Peyer's patch (tissue), 4 donors: ENCODE measurements around the gene CATSPERZ. TPM values are rescaled to one million over a fixed set of nuclear protein-coding genes. Genes with fewer than 3 reads are reported as not detected.

ENCODE experiments used
- DNase-seq, 3 donors: peaks; one replicate each; pipeline ENCODE4 v3.0.0-alpha.2; 2017 to 2019
- H3K27ac ChIP-seq, 4 donors: fragments of 200-600 bp; sonication (generic); one replicate each; pipeline ENCODE4 v1.5.1; 2016 to 2019
- H3K27me3 ChIP-seq, 2 donors: fragments of 200-600 bp; sonication (generic); one replicate each; pipeline ENCODE4 v1.5.1; 2019
- H3K36me3 ChIP-seq, 3 donors: fragments of 200-600 bp; sonication (generic); one replicate each; pipeline ENCODE4 v1.5.1; 2016 to 2019
- H3K4me1 ChIP-seq, 4 donors: fragments of 200-600 bp; sonication (generic); one replicate each; pipeline ENCODE4 v1.5.1; 2016 to 2019
- H3K4me3 ChIP-seq, 4 donors: fragments of 200-600 bp; sonication (generic); 1 replicate in 3 of 4; 2 replicates in 1 of 4; pipeline ENCODE4 v1.5.1; 2016 to 2019; ENCODE audit warnings: mild to moderate bottlenecking in 1 of 4
- H3K9me3 ChIP-seq, 4 donors: fragments of 200-600 bp; sonication (generic); one replicate each; pipeline ENCODE4 v1.5.1; 2016 to 2019; ENCODE audit warnings: mild to moderate bottlenecking in 1 of 4
- CTCF ChIP-seq, 6 experiments: fragments of 450-650 bp in 4 of 6; fragments of 200-600 bp in 2 of 6; sonication (generic) in 1 of 6; IDR thresholded peaks; one replicate each; pipeline ENCODE4 v1.5.1; 2017 to 2019; ENCODE audit warnings: antibody characterized with exemption in 6 of 6, mild to moderate bottlenecking in 3 of 6, moderate library complexity in 1 of 6
- POLR2A ChIP-seq, 2 donors: fragments of 450-650 bp; IDR thresholded peaks; one replicate each; pipeline ENCODE4 v1.5.1; 2017; ENCODE audit warnings: antibody characterized with exemption in 2 of 2, mild to moderate bottlenecking in 2 of 2, moderate library complexity in 2 of 2
- total RNA-seq, 4 donors: library from RNA; depleted of rRNA; stranded (reverse); fragments of >200 nt; gene quantifications; one replicate each; pipeline ENCODE4 v1.1.0, GENCODE V29; 2016

CATSPERZ gene
- total RNA-seq, 4 donors from 2014 or later, result 9.9 TPM; not detected in 3

- no peak for DNase-seq
- no peaks in the 10 kb centered on the region for H3K4me1 ChIP-seq
- no peaks in the 10 kb centered on the region for H3K36me3 ChIP-seq
- no peaks in the 10 kb centered on the region for H3K9me3 ChIP-seq
- no peak overlapping the region for H3K4me3 ChIP-seq
- no peaks in the 10 kb centered on the region for H3K27me3 ChIP-seq
- no peak overlapping the region for H3K27ac ChIP-seq
- TF ChIP-seq POLR2A (IDR thresholded peaks at IDR 0.05) (no peak), CTCF (IDR thresholded peaks at IDR 0.05) (no peak)
Measured at GRCh38 chr11:64349025-64349387, 48.8 kb downstream of the CATSPERZ start.

GRCh38 chr11:64349404-64349803 is 49.2 kb downstream of the CATSPERZ start:
- Histone ChIP-seq H3K4me1 (no peaks in the 10 kb centered on the region), H3K27me3 (no peaks in the 10 kb centered on the region), H3K36me3 (no peaks in the 10 kb centered on the region), H3K9me3 (no peaks in the 10 kb centered on the region), H3K27ac (no peak overlapping the region), H3K4me3 (no peak overlapping the region)
- DNase-seq, result no peak
- no peak for TF ChIP-seq CTCF (IDR thresholded peaks at IDR 0.05)
- no peak for TF ChIP-seq POLR2A (IDR thresholded peaks at IDR 0.05)

GRCh38 chr11:64351136-64351631 is 51.0 kb downstream of the CATSPERZ start:
- H3K27me3 ChIP-seq, result no peaks in the 10 kb centered on the region
- H3K27ac ChIP-seq, result no peak overlapping the region
- TF ChIP-seq CTCF (IDR thresholded peaks at IDR 0.05) (no peak), POLR2A (IDR thresholded peaks at IDR 0.05) (no peak)
- H3K4me3 ChIP-seq, result no peak overlapping the region
- no peaks in the 10 kb centered on the region for H3K36me3 ChIP-seq
- peaks cover 0 to 15% (median 0%) of the 10 kb centered on the region in 4 donors for H3K4me1 ChIP-seq
- no peak for DNase-seq
- H3K9me3 ChIP-seq, result no peaks in the 10 kb centered on the region

GRCh38 chr11:64352099-64352994 is 52.2 kb downstream of the CATSPERZ start:
- H3K9me3 ChIP-seq, result no peaks in the 10 kb centered on the region
- TF ChIP-seq CTCF (IDR thresholded peaks at IDR 0.05) (no peak), POLR2A (IDR thresholded peaks at IDR 0.05) (no peak)
- no peaks in the 10 kb centered on the region for H3K36me3 ChIP-seq
- no peaks in the 10 kb centered on the region for H3K27me3 ChIP-seq
- H3K27ac ChIP-seq, result no peak overlapping the region
- H3K4me1 ChIP-seq, result peaks cover 0 to 17% (median 0%) of the 10 kb centered on the region in 4 donors
- peak in 1 of 3 donors; percentile 48 for DNase-seq
- no peak overlapping the region for H3K4me3 ChIP-seq

GRCh38 chr11:64352995-64353714 is 53.0 kb downstream of the CATSPERZ start:
- Histone ChIP-seq H3K4me1 (peaks cover 3 to 25% (median 5%) of the 10 kb centered on the region in 4 donors), H3K27ac (no peak overlapping the region), H3K36me3 (no peaks in the 10 kb centered on the region), H3K9me3 (no peaks in the 10 kb centered on the region), H3K27me3 (no peaks in the 10 kb centered on the region), H3K4me3 (no peak overlapping the region)
- TF ChIP-seq POLR2A (IDR thresholded peaks at IDR 0.05), result no peak
- no peak for TF ChIP-seq CTCF (IDR thresholded peaks at IDR 0.05)
- no peak for DNase-seq
